RPMI8226 (cell line): ENCODE data around the gene ADGRL1.
"Not testable (repeated sequence)": the region's sequence is repeated elsewhere in the genome, so short reads cannot be mapped to it uniquely, and the experiment has no call there.

Experiments used
- DNase-seq: peaks from one replicate; pipeline ENCODE4 v3.0.0-alpha.2; 2015

Gene ADGRL1

GRCh38 chr19:14186684-14187083 lies 19.3 kb downstream of the ADGRL1 start:
- not testable (repeated sequence) for DNase-seq

GRCh38 chr19:14185691-14186090 lies 20.3 kb downstream of the ADGRL1 start:
- not testable (repeated sequence) for DNase-seq

GRCh38 chr19:14185158-14185557 lies 20.8 kb downstream of the ADGRL1 start:
- no peak for DNase-seq

- no peak for DNase-seq
These were observed 22.1 kb downstream of the ADGRL1 start for GRCh38 chr19:14183741-14184350.

GRCh38 chr19:14182476-14182875 lies 23.5 kb downstream of the ADGRL1 start:
- DNase-seq: no peak

- DNase-seq: no peak
These were observed 24.1 kb downstream of the ADGRL1 start for GRCh38 chr19:14181906-14182305.

GRCh38 chr19:14181199-14181598 lies 24.8 kb downstream of the ADGRL1 start:
- not testable (repeated sequence) for DNase-seq

GRCh38 chr19:14177496-14178074 lies 28.4 kb downstream of the ADGRL1 start:
- no peak for DNase-seq

GRCh38 chr19:14175351-14175792 lies 30.6 kb downstream of the ADGRL1 start:
- no peak for DNase-seq

GRCh38 chr19:14174883-14175282 lies 31.1 kb downstream of the ADGRL1 start:
- no peak for DNase-seq

GRCh38 chr19:14168993-14169392 lies 37.0 kb downstream of the ADGRL1 start:
- no peak for DNase-seq

- no peak for DNase-seq
These were observed 37.6 kb downstream of the ADGRL1 start for GRCh38 chr19:14168259-14168972.

- DNase-seq: no peak
These were observed 38.3 kb downstream of the ADGRL1 start for GRCh38 chr19:14167576-14168138.

- DNase-seq: no peak
These were observed 38.9 kb downstream of the ADGRL1 start for GRCh38 chr19:14166999-14167575.

- no peak for DNase-seq
These were observed 39.8 kb downstream of the ADGRL1 start for GRCh38 chr19:14165990-14166830.

GRCh38 chr19:14164724-14165493 lies 41.1 kb downstream of the ADGRL1 start:
- DNase-seq: no peak

- DNase-seq: no peak
These were observed 41.9 kb downstream of the ADGRL1 start for GRCh38 chr19:14164082-14164481.

- DNase-seq: no peak
These were observed 43.1 kb downstream of the ADGRL1 start for GRCh38 chr19:14162871-14163297.

- no peak for DNase-seq
These were observed 44.7 kb downstream of the ADGRL1 start for GRCh38 chr19:14161305-14161704.

GRCh38 chr19:14160017-14160703 lies 45.8 kb downstream of the ADGRL1 start:
- DNase-seq: no peak

- no peak for DNase-seq
These were observed 46.9 kb downstream of the ADGRL1 start for GRCh38 chr19:14159059-14159458.
